PC-9 (cell line): Measurements from ENCODE around the gene MIX23. TPM values are rescaled to one million over a fixed set of nuclear protein-coding genes. Genes with fewer than 3 reads are reported as not detected.

Experiments used
- Bru-seq: library from RNA; stranded (reverse); fragments of 400-500 nt; gene quantifications from one replicate; lab custom pipeline; 2021; lab: Mats Ljungman, UMichigan
- BruChase-seq, 2 experiments: library from RNA; stranded (reverse); fragments of 400-500 nt; gene quantifications; one replicate each; lab custom pipeline; 2021; lab: Mats Ljungman, UMichigan
- BruUV-seq: library from RNA; stranded (reverse); fragments of 400-500 nt; replicated peaks from 2 replicates; lab custom pipeline; 2021; lab: Mats Ljungman, UMichigan
- CTCF ChIA-PET: fragments of 300-600 bp; sonication (Branson Sonifier 250); formaldehyde crosslinking; loops from one replicate; lab custom pipeline; 2022; ENCODE audit warnings: antibody characterized with exemption; lab: Charles Lee
- POLR2A ChIA-PET: fragments of 300-600 bp; sonication (Branson Sonifier 250); formaldehyde crosslinking; loops from one replicate; lab custom pipeline; 2022; ENCODE audit warnings: antibody characterized with exemption; ENCODE audit not compliant: unreplicated experiment; lab: Charles Lee
- DNase-seq, 2 experiments: peaks; one replicate each; pipeline versions ENCODE4 v3.0.0 to v3.0.0-alpha.2; 2015 to 2022; ENCODE audit warnings: mixed read lengths in 1 of 2
- H2AFZ ChIP-seq: fragments of 200-600 bp; sonication (generic); 2 replicates; pipeline ENCODE4 v1.8.1; 2017; ENCODE audit warnings: antibody characterized with exemption
- H3F3A ChIP-seq: fragments of 200-600 bp; sonication (generic); 2 replicates; pipeline ENCODE4 v1.8.1; 2017; ENCODE audit warnings: antibody characterized with exemption, mild to moderate bottlenecking, low read depth; ENCODE audit not compliant: insufficient read depth
- H3K27ac ChIP-seq: fragments of 200-600 bp; sonication (generic); 2 replicates; pipeline ENCODE4 v1.6.1; 2016; ENCODE audit warnings: mixed run types
- H3K27me3 ChIP-seq: fragments of 200-600 bp; sonication (generic); 2 replicates; pipeline ENCODE4 v1.6.1; 2016; ENCODE audit warnings: low read depth, mixed run types; ENCODE audit not compliant: insufficient read depth
- H3K36me3 ChIP-seq: fragments of 200-600 bp; sonication (generic); 2 replicates; pipeline ENCODE4 v1.6.1; 2016; ENCODE audit warnings: low read depth, mixed run types
- H3K4me1 ChIP-seq: fragments of 200-600 bp; sonication (generic); replicated peaks from 2 replicates; pipeline ENCODE4 v1.6.1; 2016; ENCODE audit warnings: mixed run types; ENCODE audit not compliant: insufficient read depth
- H3K4me2 ChIP-seq: fragments of 200-600 bp; sonication (generic); 2 replicates; pipeline ENCODE4 v1.6.1; 2017; ENCODE audit warnings: mixed run types
- H3K4me3 ChIP-seq: fragments of 200-600 bp; sonication (generic); 2 replicates; pipeline ENCODE4 v1.6.1; 2016; ENCODE audit warnings: mixed run types
- H3K79me2 ChIP-seq: fragments of 200-600 bp; sonication (generic); 2 replicates; pipeline ENCODE4 v1.6.1; 2017; ENCODE audit warnings: low read depth, mixed run types
- H3K9me2 ChIP-seq: fragments of 200-600 bp; sonication (generic); 2 replicates; pipeline ENCODE4 v1.8.1; 2017; ENCODE audit warnings: mild to moderate bottlenecking; ENCODE audit not compliant: insufficient read depth
- H3K9me3 ChIP-seq: fragments of 200-600 bp; sonication (generic); 2 replicates; pipeline ENCODE4 v1.8.1; 2016; ENCODE audit warnings: low read depth; ENCODE audit not compliant: insufficient read depth
- H4K20me1 ChIP-seq: fragments of 200-600 bp; sonication (generic); 2 replicates; pipeline ENCODE4 v1.8.1; 2017; ENCODE audit not compliant: insufficient read depth
- CTCF ChIP-seq: fragments of 200-600 bp; sonication (generic); conservative IDR thresholded peaks from 2 replicates; pipeline ENCODE4 v1.6.1; 2017; ENCODE audit warnings: mixed run types, antibody characterized with exemption, mild to moderate bottlenecking, moderate library complexity
- EZH2 ChIP-seq: fragments of 200-600 bp; sonication (generic); IDR thresholded peaks from 2 replicates; pipeline ENCODE4 v1.8.0; 2017; ENCODE audit warnings: antibody characterized with exemption, low read depth
- intact Hi-C: fragments of 100-400 bp; cut with micrococcal nuclease; formaldehyde crosslinking; loops from one replicate; pipeline ENCODE4 v1.10.0; 2022; ENCODE audit not compliant: unreplicated experiment
- long read RNA-seq: library from polyadenylated mRNA; stranded (forward); transcript quantifications from one replicate; pipeline ENCODE4 v2.0.0, GENCODE V29; 2022
- total RNA-seq: library from RNA; stranded (reverse); gene quantifications from 2 replicates; pipeline ENCODE4 v1.2.3, GENCODE V29; 2021

The MIX23 gene
- 44.8 and 63.6 TPM in 2 replicates for total RNA-seq
- percentile 86 among the genes with signal in this experiment for Bru-seq, nascent RNA
- percentile 73 among the genes with signal in this experiment for BruChase-seq, experiment 1, labeled RNA remaining after a 2-hour chase
- percentile 75 among the genes with signal in this experiment for BruChase-seq, experiment 2, labeled RNA remaining after a 6-hour chase
- long read RNA-seq, transcript CCDC58-201 (5 exons, 720 nt), result major isoform, 6 of 9 reads
- long read RNA-seq, partial matches to known transcripts, result 0 of 9 reads
- long read RNA-seq, other reads (novel, unspliced or antisense), result 3 of 9 reads

DNA sequence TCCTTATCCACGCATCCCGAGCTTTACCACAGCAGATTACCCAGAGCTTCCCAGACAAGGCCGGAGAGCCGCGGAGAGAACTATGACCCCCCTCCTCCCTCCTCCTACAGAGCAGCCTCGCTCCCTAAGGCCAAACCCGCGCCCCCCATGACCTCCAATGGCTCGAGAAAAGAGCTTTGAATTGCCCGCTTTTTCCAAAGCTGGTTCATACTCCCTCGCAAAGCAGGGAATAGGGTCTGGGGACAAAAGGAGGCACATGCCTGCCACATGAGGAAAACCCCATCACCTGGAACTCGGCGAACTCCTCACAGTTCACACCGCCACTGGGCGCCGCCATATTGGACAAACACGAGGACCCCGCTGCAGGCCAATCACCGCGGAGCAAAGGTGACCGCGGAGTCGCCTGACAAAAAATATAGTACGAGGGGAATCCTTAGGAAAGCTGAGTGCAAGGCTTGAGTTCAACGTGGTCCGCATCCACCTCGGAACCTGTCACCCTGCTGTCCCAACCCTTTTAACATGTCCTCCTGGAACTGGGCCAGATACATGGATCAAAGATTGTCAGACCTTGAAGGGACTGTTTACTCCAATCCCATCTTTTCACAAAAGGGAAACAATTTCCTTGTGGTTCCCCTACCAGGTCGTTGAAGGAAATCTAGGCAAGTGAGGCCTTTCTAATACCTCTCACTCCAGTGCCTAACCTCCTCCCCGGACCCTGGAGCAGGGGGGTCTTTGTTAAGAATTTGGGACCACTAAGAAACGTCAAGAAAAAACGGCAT lies at the start of gene MIX23:
MIX23 (minus strand) TSS at position 344 of the 779 bp plus-strand sequence; CDS start at position 337, 7 bp downstream.
- Histone ChIP-seq H3K4me2 (peak within 1 kb of the TSS; percentile 96), H3K27me3 (no peaks in the 10 kb centered on the region), H3K4me3 (peak within 1 kb of the TSS; percentile 85), H3K36me3 (no peaks in the 10 kb centered on the region; the same call in 1 of the 2 replicates), H2AFZ (peak within 1 kb of the TSS; percentile 94), H3K79me2 (peaks cover 25% of the 10 kb centered on the region), H3K9me3 (no peaks in the 10 kb centered on the region), H3K27ac (peak within 1 kb of the TSS; percentile 66), H4K20me1 (no peaks in the 10 kb centered on the region), H3K4me1 (peaks cover 18% of the 10 kb centered on the region; the same call in 1 of the 2 replicates), H3K9me2 (no peaks in the 10 kb centered on the region), H3F3A (no peaks in the 10 kb centered on the region)
- ChIA-PET POLR2A (interaction anchor here (0.7 kb wide), 1 partner anchor 50 kb away, joined by 6 read pairs; no protein-coding TSS in a partner anchor), CTCF (interaction anchor here (0.6 to 2.1 kb wide), 2 partner anchors 10 to 544 kb away, joined by 3 to 5 read pairs; no protein-coding TSS in a partner anchor)
- DNase-seq, result peak; percentile 76 to 87
- TF ChIP-seq EZH2 (no peak), CTCF (no peak)
- intact Hi-C loops, result loop anchor here (5.0 kb wide), 1 partner anchor 836 kb away; the partner anchor contains the start of gene POLQ
- no TSS peak for BruUV-seq

DNA sequence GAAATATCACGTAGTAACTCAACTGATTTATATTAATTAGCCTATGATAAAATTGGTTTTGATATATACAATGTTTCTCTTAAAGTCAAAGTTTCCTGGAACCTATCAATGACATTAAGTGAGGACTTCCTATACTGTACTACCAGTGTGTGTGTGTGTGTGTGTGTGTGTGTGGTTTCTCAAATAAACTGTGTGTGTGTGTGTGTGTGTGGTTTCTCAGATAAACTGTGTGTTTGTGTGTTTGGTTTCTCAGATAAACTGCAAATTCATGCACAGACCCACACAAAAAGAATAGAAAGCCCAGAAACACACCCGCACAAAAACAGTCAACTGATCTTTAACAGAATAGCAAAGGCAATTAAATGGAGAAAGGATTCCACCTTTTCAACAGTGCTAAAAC lies 47.3 kb upstream of the MIX23 start:
- TF ChIP-seq CTCF (no peak), EZH2 (no peak)
- no peak overlapping the region for H3K27ac ChIP-seq
- peaks cover 41% of the 10 kb centered on the region for H3K36me3 ChIP-seq
- no peak overlapping the region for H2AFZ ChIP-seq
- no peaks in the 10 kb centered on the region for H4K20me1 ChIP-seq
- H3K9me2 ChIP-seq, result no peaks in the 10 kb centered on the region
- H3K9me3 ChIP-seq, result no peaks in the 10 kb centered on the region
- H3K27me3 ChIP-seq, result no peaks in the 10 kb centered on the region
- intact Hi-C loops, result no loop called here
- ChIA-PET POLR2A (no interaction called here), CTCF (no interaction called here)
- 0 out of 2 replicates have a peak, but pooled peaks cover 12% of the 10 kb centered on the region for H3K4me1 ChIP-seq
- peaks cover 44% of the 10 kb centered on the region for H3F3A ChIP-seq
- no TSS peak for BruUV-seq
- no peak overlapping the region for H3K4me3 ChIP-seq
- no peaks in the 10 kb centered on the region for H3K79me2 ChIP-seq
- no peak for DNase-seq
- H3K4me2 ChIP-seq, result no peak overlapping the region

- Histone ChIP-seq H2AFZ (no peak overlapping the region), H3K36me3 (peaks cover 43% of the 10 kb centered on the region), H3K4me2 (no peak overlapping the region), H3K4me1 (0 out of 2 replicates have a peak, but pooled peaks cover 12% of the 10 kb centered on the region), H3F3A (peaks cover 46% of the 10 kb centered on the region), H3K79me2 (no peaks in the 10 kb centered on the region), H3K9me2 (no peaks in the 10 kb centered on the region), H3K27ac (peak overlapping the region; percentile 42), H3K4me3 (no peak overlapping the region), H3K27me3 (no peaks in the 10 kb centered on the region), H4K20me1 (no peaks in the 10 kb centered on the region), H3K9me3 (no peaks in the 10 kb centered on the region)
- TF ChIP-seq CTCF, result no peak
- TF ChIP-seq EZH2, result no peak
- intact Hi-C loops, result no loop called here
- POLR2A ChIA-PET, result no interaction called here
- CTCF ChIA-PET, result no interaction called here
- peak in 1 of 2 experiments; percentile 55 for DNase-seq
- BruUV-seq, result no TSS peak
Observed at GRCh38 chr3:122427857-122428471, 44.9 kb upstream of the MIX23 start.
